Urinary bladder (tissue), 4 donors: ENCODE data around the gene HOXA1. TPM values are rescaled to one million over a fixed set of nuclear protein-coding genes. Genes with fewer than 3 reads are reported as not detected.

Experiments used
- DNase-seq: peaks from one replicate; pipeline ENCODE4 v3.0.0-alpha.2; 2015; ENCODE audit errors: extremely low spot score
- H3K27ac ChIP-seq: one replicate; pipeline ENCODE4 v1.5.1; 2013; ENCODE audit warnings: low read depth, mild to moderate bottlenecking, moderate library complexity
- H3K36me3 ChIP-seq: one replicate; pipeline ENCODE4 v1.6.1; 2013; ENCODE audit warnings: mild to moderate bottlenecking, moderate library complexity; ENCODE audit not compliant: insufficient read depth
- H3K4me1 ChIP-seq: one replicate; pipeline ENCODE4 v1.6.1; 2013; ENCODE audit warnings: mild to moderate bottlenecking, moderate library complexity; ENCODE audit not compliant: insufficient read depth
- H3K4me3 ChIP-seq: one replicate; pipeline ENCODE4 v1.5.1; 2013; ENCODE audit warnings: low read depth, low read length
- WGBS: extraction: QIAGEN DNeasy Blood & Tissue Kit; methylation state at CpG from one replicate; pipeline ENCODE4 v1.1.7; 2013; 5-methylcytosine and 5-hydroxymethylcytosine counted together
- polyA plus RNA-seq: library from polyadenylated mRNA; stranded (reverse); fragments of 200-250 nt; gene quantifications from one replicate; pipeline ENCODE4 v1.2.3, GENCODE V29; 2013
- total RNA-seq: library from RNA; depleted of rRNA; stranded (reverse); fragments of >200 nt; gene quantifications from one replicate; pipeline ENCODE4 v1.2.3, GENCODE V29; 2014
- donor health status: healthy with polysubstance abuse.
- donor health status: healthy.

HOXA1 gene
- total and polyA plus RNA-seq, 2 donors = 1.6 to 2.0 TPM

DNA sequence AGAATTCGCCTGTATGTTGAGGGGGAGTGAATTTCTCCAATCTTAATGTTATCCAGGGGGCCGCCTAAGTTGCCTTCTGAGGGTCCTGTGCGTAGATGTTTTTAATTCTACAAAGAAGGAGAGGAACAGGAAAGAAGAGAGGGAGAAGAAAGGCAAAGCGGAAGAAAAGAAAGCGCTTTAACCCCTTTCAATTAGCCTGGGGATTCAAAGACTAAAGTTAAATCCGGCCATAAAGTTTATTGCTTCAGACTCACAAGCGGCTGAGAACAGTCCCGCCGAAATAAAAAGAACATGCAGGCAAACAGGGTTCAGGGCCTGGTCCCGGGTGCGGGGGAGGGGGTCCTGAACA, 43.2 kb upstream of the HOXA1 start:
- no peaks in the 10 kb centered on the region for H3K4me1 ChIP-seq
- WGBS = 76% methylated on average over 11 of the region's 11 CpGs
- no peak for DNase-seq
- H3K27ac ChIP-seq = peak overlapping the region; percentile 69
- H3K4me3 ChIP-seq = peak overlapping the region; percentile 18
- peaks cover 3% of the 10 kb centered on the region for H3K36me3 ChIP-seq

GRCh38 chr7:27138472-27138871, 42.7 kb upstream of the HOXA1 start:
- 92% methylated on average over 1 of the region's 1 CpG for WGBS
- Histone ChIP-seq H3K4me1 (no peaks in the 10 kb centered on the region), H3K36me3 (peaks cover 3% of the 10 kb centered on the region), H3K4me3 (no peak overlapping the region), H3K27ac (peak overlapping the region; percentile 53)
- no peak for DNase-seq

DNA sequence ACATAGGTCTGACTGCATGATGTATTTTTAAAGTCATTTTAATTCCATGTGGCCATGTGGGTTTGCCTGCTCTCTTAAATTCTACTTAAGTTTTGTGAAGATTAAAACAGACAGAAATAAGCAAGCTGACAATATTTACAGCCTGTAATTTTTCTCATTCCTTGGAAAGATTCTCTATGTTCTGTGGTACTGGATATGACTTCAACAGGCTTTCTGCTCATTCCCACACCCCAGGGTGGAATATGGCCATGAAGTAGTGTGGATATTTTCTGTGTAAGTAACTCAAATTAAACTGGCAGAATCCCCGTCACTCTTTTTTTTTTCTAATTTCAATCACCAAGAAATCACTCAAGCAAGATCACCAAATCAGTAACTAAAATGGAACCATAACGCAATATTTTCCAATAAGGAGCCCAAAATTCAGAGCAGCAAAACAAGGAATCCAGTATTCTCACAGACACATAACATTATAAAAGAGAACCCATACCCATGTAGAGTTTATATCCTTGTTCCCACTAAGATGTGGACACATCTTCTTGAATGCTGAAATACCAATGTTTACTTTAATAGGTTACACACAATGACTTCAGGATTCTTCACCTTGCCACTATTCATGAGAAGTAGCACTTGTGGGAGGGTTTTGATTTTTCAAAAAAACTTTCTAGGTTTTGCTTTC, 42.0 kb upstream of the HOXA1 start:
- no peak overlapping the region for H3K4me3 ChIP-seq
- 82% methylated on average over 2 of the region's 2 CpGs for WGBS
- no peak for DNase-seq
- no peaks in the 10 kb centered on the region for H3K36me3 ChIP-seq
- no peaks in the 10 kb centered on the region for H3K4me1 ChIP-seq
- no peak overlapping the region for H3K27ac ChIP-seq

DNA sequence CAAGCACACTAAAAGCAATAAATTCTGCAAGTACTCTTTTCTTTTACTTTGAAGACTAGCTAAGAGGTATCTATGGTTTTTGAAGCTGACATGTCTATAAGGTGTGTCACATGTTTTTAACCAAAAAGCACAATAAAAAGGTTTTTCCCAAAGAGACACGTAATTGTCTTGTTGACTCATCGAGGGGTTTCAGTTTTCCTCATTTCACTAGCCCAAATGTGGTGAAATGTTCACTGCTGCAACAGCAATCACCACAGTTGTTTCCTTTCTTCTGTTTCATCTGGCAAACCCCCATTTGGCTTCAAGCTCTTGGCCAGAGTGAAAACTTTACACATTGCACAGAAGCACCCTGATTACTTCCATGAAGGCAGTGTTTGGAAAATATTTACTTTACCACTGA, 38.6 kb upstream of the HOXA1 start:
- Histone ChIP-seq H3K27ac (no peak overlapping the region), H3K36me3 (no peaks in the 10 kb centered on the region), H3K4me3 (no peak overlapping the region), H3K4me1 (peaks cover 3% of the 10 kb centered on the region)
- WGBS = 35% methylated on average over 2 of the region's 2 CpGs
- no peak for DNase-seq

- no peaks in the 10 kb centered on the region for H3K36me3 ChIP-seq
- whole genome bisulfite sequencing = 66% methylated on average over 18 of the region's 18 CpGs
- no peak overlapping the region for H3K27ac ChIP-seq
- no peak overlapping the region for H3K4me3 ChIP-seq
- peaks cover 3% of the 10 kb centered on the region for H3K4me1 ChIP-seq
- DNase-seq = no peak
These were observed 37.8 kb upstream of the HOXA1 start for GRCh38 chr7:27133409-27134231.

GRCh38 chr7:27132978-27133377, 37.2 kb upstream of the HOXA1 start:
- Histone ChIP-seq H3K4me3 (no peak overlapping the region), H3K27ac (no peak overlapping the region), H3K36me3 (no peaks in the 10 kb centered on the region), H3K4me1 (peaks cover 3% of the 10 kb centered on the region)
- WGBS = 40% methylated on average over 6 of the region's 6 CpGs
- DNase-seq = no peak

DNA sequence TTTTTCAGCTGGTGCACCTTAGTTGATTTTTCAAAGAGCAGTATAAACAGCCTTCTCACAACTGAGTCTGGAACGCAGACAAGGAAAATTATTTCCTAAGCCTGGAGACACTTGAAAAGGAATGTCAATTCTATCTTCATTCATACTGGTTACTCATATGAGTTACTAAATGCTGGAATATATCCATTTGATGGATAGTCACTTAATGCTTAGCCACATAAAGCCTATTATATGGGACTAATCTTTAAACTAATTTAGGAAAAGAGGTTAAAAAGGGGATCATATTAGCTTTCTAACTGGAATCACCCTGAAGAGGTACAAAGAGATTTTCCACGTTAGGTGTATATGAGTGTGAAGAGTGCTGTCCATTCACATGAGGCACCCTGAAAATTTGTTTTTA, 36.4 kb upstream of the HOXA1 start:
- H3K27ac ChIP-seq = no peak overlapping the region
- no peak for DNase-seq
- no peak overlapping the region for H3K4me3 ChIP-seq
- no peaks in the 10 kb centered on the region for H3K36me3 ChIP-seq
- 79% methylated on average over 2 of the region's 2 CpGs for WGBS
- H3K4me1 ChIP-seq = peaks cover 3% of the 10 kb centered on the region

GRCh38 chr7:27131390-27131819, 35.6 kb upstream of the HOXA1 start:
- no peak for DNase-seq
- Histone ChIP-seq H3K27ac (no peak overlapping the region), H3K4me1 (peaks cover 3% of the 10 kb centered on the region), H3K36me3 (no peaks in the 10 kb centered on the region), H3K4me3 (peak overlapping the region; percentile 89)
- 49% methylated on average over 12 of the region's 12 CpGs for WGBS

DNA sequence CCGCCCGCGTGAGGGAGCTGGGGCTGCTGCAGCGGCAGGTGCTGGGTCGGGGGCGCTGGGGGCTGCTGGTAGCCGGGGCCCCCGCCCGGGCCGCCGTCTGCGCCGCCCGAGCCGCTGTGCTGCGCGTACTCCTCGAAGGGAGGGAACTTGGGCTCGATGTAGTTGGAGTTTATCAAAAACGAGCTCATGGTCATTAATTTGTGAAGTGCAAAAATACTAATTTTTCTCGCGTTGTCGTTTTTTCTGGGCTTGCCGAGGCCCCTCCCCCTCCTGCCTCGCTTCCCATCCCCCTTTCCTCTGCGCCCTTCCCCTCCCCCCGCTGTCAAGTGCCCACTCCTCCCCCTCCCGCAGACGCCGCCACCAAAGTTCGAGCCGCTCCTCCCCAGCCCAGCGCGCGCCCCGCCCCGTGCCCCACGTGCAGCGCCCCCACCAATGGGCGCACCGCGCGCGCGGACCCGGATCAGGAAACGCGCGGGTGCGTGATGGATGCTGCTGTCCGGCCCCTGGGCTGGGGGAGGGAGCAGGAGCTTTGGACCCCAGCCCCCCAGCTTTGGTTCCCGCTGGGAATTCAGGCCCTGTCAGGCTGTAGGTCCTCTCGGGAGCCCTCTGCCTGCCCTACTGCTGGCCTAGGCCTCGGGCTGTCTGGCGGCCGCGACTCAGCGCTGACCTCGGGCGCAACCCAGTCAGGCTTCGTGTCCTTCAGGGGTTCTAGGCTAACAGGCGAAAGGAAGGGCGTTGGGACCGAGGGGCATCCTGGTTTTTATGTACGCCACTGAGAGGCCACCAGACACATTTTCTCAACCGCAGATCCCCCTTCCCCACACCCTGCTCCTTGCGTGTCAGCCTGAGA, 35.0 kb upstream of the HOXA1 start, which contains the start of gene HOXA4:
Gene HOXA4, minus strand, starts transcription at position 218 of the 850 bp plus-strand sequence. Its CDS starts 24 bp downstream, at position 194.
- no peaks in the 10 kb centered on the region for H3K36me3 ChIP-seq
- H3K4me1 ChIP-seq = peaks cover 3% of the 10 kb centered on the region
- WGBS = 3% methylated on average over 67 of the region's 67 CpGs
- peak within 1 kb of the TSS; percentile 89 for H3K4me3 ChIP-seq
- peak within 1 kb of the TSS; percentile 60 for H3K27ac ChIP-seq
- DNase-seq = peak; percentile 82

- peaks cover 3% of the 10 kb centered on the region for H3K4me1 ChIP-seq
- no peak for DNase-seq
- peak overlapping the region; percentile 60 for H3K27ac ChIP-seq
- 10% methylated on average over 72 of the region's 72 CpGs for WGBS
- H3K4me3 ChIP-seq = peak overlapping the region; percentile 89
- H3K36me3 ChIP-seq = no peaks in the 10 kb centered on the region
These were observed 34.1 kb upstream of the HOXA1 start for GRCh38 chr7:27129729-27130539.

DNA sequence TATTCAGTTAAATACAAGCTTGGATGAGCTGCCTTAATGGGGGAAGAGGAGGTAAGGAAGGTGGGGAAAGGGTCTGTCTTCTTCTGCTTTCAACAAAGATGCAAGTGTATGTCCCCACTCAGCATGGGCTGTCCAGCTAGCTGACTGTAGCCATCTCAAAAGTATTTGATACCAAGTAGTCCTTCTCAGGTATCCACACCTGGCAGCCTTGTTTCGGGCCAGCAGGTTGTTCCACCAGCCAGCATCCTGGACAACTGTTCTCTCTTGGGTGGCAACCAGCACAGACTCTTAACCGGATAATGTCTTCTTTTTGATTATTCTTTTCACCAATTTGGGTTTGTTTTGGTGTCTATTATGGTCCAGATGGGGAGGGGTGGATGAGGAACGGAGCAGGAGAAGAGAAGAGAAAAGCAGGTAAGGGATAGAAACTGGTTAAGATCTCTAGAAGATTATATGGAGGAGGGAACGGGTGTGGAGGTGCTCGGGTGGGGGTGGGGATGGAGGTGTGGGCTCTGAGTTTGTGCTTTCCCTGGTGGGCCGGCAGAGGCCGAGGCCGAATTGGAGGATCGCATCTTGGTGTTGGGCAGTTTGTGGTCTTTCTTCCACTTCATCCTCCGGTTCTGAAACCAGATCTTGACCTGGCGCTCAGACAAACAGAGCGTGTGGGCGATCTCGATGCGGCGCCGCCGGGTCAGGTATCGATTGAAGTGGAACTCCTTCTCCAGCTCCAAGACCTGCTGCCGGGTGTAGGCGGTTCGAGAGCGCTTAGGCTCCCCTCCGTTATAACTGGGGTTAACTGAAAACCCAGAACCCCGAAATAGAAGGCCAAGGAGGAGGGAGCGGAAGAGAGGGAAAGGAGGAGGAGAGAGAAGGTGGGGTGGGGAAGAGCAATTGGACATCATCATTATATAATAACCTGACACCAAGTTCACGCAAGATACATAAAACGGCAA, 33.3 kb upstream of the HOXA1 start:
- Histone ChIP-seq H3K27ac (no peak overlapping the region), H3K36me3 (no peaks in the 10 kb centered on the region), H3K4me3 (peak overlapping the region; percentile 89), H3K4me1 (peaks cover 3% of the 10 kb centered on the region)
- 77% methylated on average over 28 of the region's 28 CpGs for WGBS
- no peak for DNase-seq

GRCh38 chr7:27128034-27128433, 32.2 kb upstream of the HOXA1 start:
- Histone ChIP-seq H3K4me3 (no peak overlapping the region), H3K4me1 (peaks cover 3% of the 10 kb centered on the region)
- 32% methylated on average over 2 of the region's 2 CpGs for WGBS

More at GRCh38 chr7:27128034-27128433, 32.2 kb upstream of the HOXA1 start:
- H3K27ac ChIP-seq = no peak overlapping the region
- DNase-seq = no peak
- no peaks in the 10 kb centered on the region for H3K36me3 ChIP-seq
